HUES64 (cell line): ENCODE measurements around the gene IGFALS.

Source experiments
- H3K27ac ChIP-seq: 2 replicates; pipeline ENCODE4 v1.7.0; 2013; ENCODE audit warnings: low read depth, low read length, inconsistent platforms
- H3K27me3 ChIP-seq: 2 replicates; pipeline ENCODE4 v1.6.1; 2013; ENCODE audit warnings: mild to moderate bottlenecking, low read length; ENCODE audit not compliant: insufficient read depth
- H3K36me3 ChIP-seq: 2 replicates; pipeline ENCODE4 v1.6.1; 2013; ENCODE audit warnings: mild to moderate bottlenecking, low read length; ENCODE audit not compliant: insufficient read depth
- H3K4me1 ChIP-seq: 2 replicates; pipeline ENCODE4 v1.6.1; 2013; ENCODE audit warnings: mild to moderate bottlenecking, low read length, moderate library complexity; ENCODE audit not compliant: insufficient read depth
- H3K4me3 ChIP-seq: 2 replicates; pipeline ENCODE4 v1.5.1; 2013; ENCODE audit warnings: mild to moderate bottlenecking, low read length, moderate library complexity
- H3K9ac ChIP-seq: 2 replicates; pipeline ENCODE4 v1.6.1; 2013; ENCODE audit warnings: mild to moderate bottlenecking, low read depth, low read length
- H3K9me3 ChIP-seq: 2 replicates; pipeline ENCODE4 v1.6.1; 2013; ENCODE audit warnings: low read depth, low read length; ENCODE audit not compliant: insufficient read depth
- WGBS: fragments of 150-250, 120-280 bp; methylation state at CpG from one replicate; pipeline ENCODE4 v1.1.7; 2013; ENCODE audit warnings: missing lambda C conversion rate; 5-methylcytosine and 5-hydroxymethylcytosine counted together

IGFALS gene

GRCh38 chr16:1787322-1788094, 6.0 kb downstream of the IGFALS start:
- no peak overlapping the region for H3K9ac ChIP-seq
- H3K4me1 ChIP-seq, result no peaks in the 10 kb centered on the region
- H3K9me3 ChIP-seq, result no peaks in the 10 kb centered on the region
- H3K36me3 ChIP-seq, result peaks cover 30% of the 10 kb centered on the region
- WGBS, result 96% methylated on average over 44 of the region's 44 CpGs
- no peak overlapping the region for H3K4me3 ChIP-seq
- H3K27ac ChIP-seq, result no peak overlapping the region
- no peaks in the 10 kb centered on the region for H3K27me3 ChIP-seq

GRCh38 chr16:1787056-1787321, 6.5 kb downstream of the IGFALS start:
- no peak overlapping the region for H3K27ac ChIP-seq
- WGBS, result 94% methylated on average over 6 of the region's 6 CpGs
- peaks cover 30% of the 10 kb centered on the region for H3K36me3 ChIP-seq
- no peaks in the 10 kb centered on the region for H3K4me1 ChIP-seq
- H3K9ac ChIP-seq, result no peak overlapping the region
- no peak overlapping the region for H3K4me3 ChIP-seq
- no peaks in the 10 kb centered on the region for H3K9me3 ChIP-seq
- no peaks in the 10 kb centered on the region for H3K27me3 ChIP-seq

- H3K9ac ChIP-seq, result no peak overlapping the region
- no peak overlapping the region for H3K4me3 ChIP-seq
- peaks cover 30% of the 10 kb centered on the region for H3K36me3 ChIP-seq
- H3K27ac ChIP-seq, result no peak overlapping the region
- H3K9me3 ChIP-seq, result no peaks in the 10 kb centered on the region
- H3K27me3 ChIP-seq, result no peaks in the 10 kb centered on the region
- 95% methylated on average over 51 of the region's 51 CpGs for whole genome bisulfite sequencing
- no peaks in the 10 kb centered on the region; the same call in 1 of the 2 replicates for H3K4me1 ChIP-seq
Observed at GRCh38 chr16:1786242-1787055, 7.1 kb downstream of the IGFALS start.

- H3K9ac ChIP-seq, result no peak overlapping the region
- no peak overlapping the region for H3K27ac ChIP-seq
- no peaks in the 10 kb centered on the region; the same call in 1 of the 2 replicates for H3K4me1 ChIP-seq
- H3K36me3 ChIP-seq, result peaks cover 34% of the 10 kb centered on the region
- H3K9me3 ChIP-seq, result no peaks in the 10 kb centered on the region
- WGBS, result 94% methylated on average over 14 of the region's 14 CpGs
- no peak overlapping the region for H3K4me3 ChIP-seq
- no peaks in the 10 kb centered on the region for H3K27me3 ChIP-seq
Observed at GRCh38 chr16:1785846-1786170, 7.7 kb downstream of the IGFALS start.

- Histone ChIP-seq H3K4me1 (no peaks in the 10 kb centered on the region; the same call in 1 of the 2 replicates), H3K4me3 (no peak overlapping the region), H3K36me3 (peaks cover 36% of the 10 kb centered on the region), H3K9me3 (no peaks in the 10 kb centered on the region), H3K27me3 (no peaks in the 10 kb centered on the region), H3K9ac (no peak overlapping the region), H3K27ac (no peak overlapping the region)
- WGBS, result 97% methylated on average over 26 of the region's 26 CpGs
Observed at GRCh38 chr16:1784977-1785845, 8.3 kb downstream of the IGFALS start.

- peak within 1 kb of the TSS; percentile 98 for H3K4me3 ChIP-seq
- H3K9me3 ChIP-seq, result no peaks in the 10 kb centered on the region
- peak within 1 kb of the TSS; percentile 57 for H3K27ac ChIP-seq
- peaks cover 30% of the 10 kb centered on the region for H3K36me3 ChIP-seq
- H3K9ac ChIP-seq, result peak within 1 kb of the TSS; percentile 86
- under 1% methylated on average over 102 of the region's 102 CpGs for WGBS
- no peaks in the 10 kb centered on the region for H3K27me3 ChIP-seq
- no peaks in the 10 kb centered on the region; the same call in 1 of the 2 replicates for H3K4me1 ChIP-seq
Observed at GRCh38 chr16:1782408-1783264, 10.9 kb downstream of the IGFALS start, which contains the start of the genes NUBP2 and SPSB3. Gene NUBP2 (plus strand): TSS chr16:1782960. CDS start chr16:1783021, 61 bp downstream. Gene SPSB3 (minus strand): TSS chr16:1782571. CDS start chr16:1781483, 1,088 bp downstream.

- H3K9ac ChIP-seq, result peak overlapping the region; percentile 85
- peak overlapping the region; percentile 98 for H3K4me3 ChIP-seq
- no peaks in the 10 kb centered on the region for H3K27me3 ChIP-seq
- peaks cover 31% of the 10 kb centered on the region for H3K36me3 ChIP-seq
- peak overlapping the region; percentile 57; the same call in 1 of the 2 replicates for H3K27ac ChIP-seq
- H3K9me3 ChIP-seq, result no peaks in the 10 kb centered on the region
- no peaks in the 10 kb centered on the region; the same call in 1 of the 2 replicates for H3K4me1 ChIP-seq
- 2% methylated on average over 70 of the region's 70 CpGs for WGBS
Observed at GRCh38 chr16:1781758-1782407, 11.6 kb downstream of the IGFALS start.

GRCh38 chr16:1781254-1781653, 12.3 kb downstream of the IGFALS start:
- 86% methylated on average over 20 of the region's 20 CpGs for WGBS
- H3K36me3 ChIP-seq, result peaks cover 34% of the 10 kb centered on the region
- H3K9me3 ChIP-seq, result no peaks in the 10 kb centered on the region
- no peaks in the 10 kb centered on the region for H3K27me3 ChIP-seq
- H3K4me3 ChIP-seq, result peak overlapping the region; percentile 98
- H3K9ac ChIP-seq, result peak overlapping the region; percentile 85
- no peaks in the 10 kb centered on the region; the same call in 1 of the 2 replicates for H3K4me1 ChIP-seq
- H3K27ac ChIP-seq, result no peak overlapping the region

GRCh38 chr16:1780677-1781072, 12.8 kb downstream of the IGFALS start:
- Histone ChIP-seq H3K4me3 (peak overlapping the region; percentile 98; the same call in 1 of the 2 replicates), H3K9me3 (no peaks in the 10 kb centered on the region), H3K36me3 (peaks cover 35% of the 10 kb centered on the region), H3K27ac (no peak overlapping the region), H3K9ac (no peak overlapping the region), H3K4me1 (no peaks in the 10 kb centered on the region; the same call in 1 of the 2 replicates), H3K27me3 (no peaks in the 10 kb centered on the region)
- 90% methylated on average over 6 of the region's 6 CpGs for WGBS
